Activated T-cell treated with anti-CD3 and anti-CD28 coated beads, Interleukin-2, amount 50 U/mL, for 24 hours (primary cell): ENCODE data around the gene TRDMT1.

ENCODE experiments used
- DNase-seq: peaks from one replicate; pipeline ENCODE4 v3.0.0-alpha.2; 2020
- H3K27ac Mint-ChIP-seq: 2 replicates; pipeline ENCODE4 v1.8.0; 2020; ENCODE audit warnings: mild to moderate bottlenecking, mixed read lengths
- H3K27me3 Mint-ChIP-seq: 2 replicates; pipeline ENCODE4 v1.8.0; 2020; ENCODE audit warnings: mixed read lengths
- H3K36me3 Mint-ChIP-seq: 2 replicates; pipeline ENCODE4 v1.8.0; 2020; ENCODE audit warnings: low read depth, mixed read lengths
- H3K4me1 Mint-ChIP-seq: 2 replicates; pipeline ENCODE4 v1.8.0; 2020; ENCODE audit warnings: low read depth, mixed read lengths
- H3K4me3 Mint-ChIP-seq: 2 replicates; pipeline ENCODE4 v1.8.0; 2020; ENCODE audit warnings: mild to moderate bottlenecking, moderate library complexity, mixed read lengths
- H3K9me3 Mint-ChIP-seq: 2 replicates; pipeline ENCODE4 v1.8.0; 2020; ENCODE audit warnings: mixed read lengths

Gene TRDMT1

GRCh38 chr10:17200912-17201793, at the start of gene TRDMT1:
TRDMT1 (minus strand) TSS chr10:17201672; CDS start chr10:17201634, 38 bp downstream.
- Mint-ChIP-seq H3K9me3 (no peaks in the 10 kb centered on the region), H3K36me3 (peaks cover 7% of the 10 kb centered on the region), H3K4me3 (peak within 1 kb of the TSS; percentile 89), H3K4me1 (peaks cover 54% of the 10 kb centered on the region), H3K27me3 (no peaks in the 10 kb centered on the region), H3K27ac (peak within 1 kb of the TSS; percentile 95)
- peak; percentile 89 for DNase-seq

DNA sequence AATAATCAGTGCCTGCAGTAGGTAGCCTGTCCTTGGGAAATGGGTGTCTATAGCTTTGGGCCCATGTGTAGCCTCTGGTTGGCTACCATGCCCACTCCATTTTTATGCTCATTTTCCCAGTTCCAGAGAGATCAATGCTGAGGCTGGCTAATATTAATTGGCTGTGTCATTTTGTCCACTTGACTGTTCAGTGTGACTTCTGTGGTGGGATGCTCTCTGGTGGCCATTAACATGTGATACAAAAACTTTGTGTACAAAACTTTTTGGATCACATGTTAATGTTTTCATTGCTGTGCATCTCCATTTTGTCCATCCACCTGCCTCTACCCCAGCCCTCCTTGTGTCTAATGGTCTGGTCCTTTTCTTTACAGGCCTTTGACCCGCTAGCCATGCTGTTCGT, 49.3 kb upstream of the TRDMT1 start:
- Mint-ChIP-seq H3K27me3 (no peaks in the 10 kb centered on the region), H3K27ac (no peak overlapping the region), H3K4me3 (no peak overlapping the region), H3K4me1 (peaks cover 3% of the 10 kb centered on the region), H3K36me3 (no peaks in the 10 kb centered on the region), H3K9me3 (no peaks in the 10 kb centered on the region)
- no peak for DNase-seq

- DNase-seq: no peak
- Mint-ChIP-seq H3K27ac (no peak overlapping the region), H3K4me1 (no peaks in the 10 kb centered on the region), H3K27me3 (no peaks in the 10 kb centered on the region), H3K9me3 (no peaks in the 10 kb centered on the region), H3K4me3 (no peak overlapping the region), H3K36me3 (no peaks in the 10 kb centered on the region)
These were observed 48.3 kb upstream of the TRDMT1 start for GRCh38 chr10:17249820-17250219.

DNA sequence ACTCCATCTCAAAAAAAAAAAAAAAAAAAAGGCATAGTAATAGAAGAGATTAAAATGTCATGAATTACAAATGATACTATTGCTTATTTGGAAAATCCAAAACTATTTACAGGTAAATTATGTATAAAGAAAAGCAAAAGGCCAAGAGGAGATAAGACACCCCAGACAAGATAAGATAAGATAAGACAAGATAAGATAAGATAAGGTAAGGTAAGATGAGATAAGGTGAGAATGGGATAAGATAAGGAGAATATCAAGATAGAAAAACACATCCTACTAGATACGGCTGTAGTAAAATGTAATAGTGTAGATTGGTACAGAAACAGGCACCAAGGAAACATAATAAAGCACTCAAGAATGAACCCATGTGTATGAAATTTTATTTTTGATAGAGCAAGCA, 47.5 kb upstream of the TRDMT1 start:
- no peak for DNase-seq
- Mint-ChIP-seq H3K4me1 (no peaks in the 10 kb centered on the region), H3K9me3 (no peaks in the 10 kb centered on the region), H3K27ac (no peak overlapping the region), H3K36me3 (no peaks in the 10 kb centered on the region), H3K27me3 (no peaks in the 10 kb centered on the region), H3K4me3 (no peak overlapping the region)

DNA sequence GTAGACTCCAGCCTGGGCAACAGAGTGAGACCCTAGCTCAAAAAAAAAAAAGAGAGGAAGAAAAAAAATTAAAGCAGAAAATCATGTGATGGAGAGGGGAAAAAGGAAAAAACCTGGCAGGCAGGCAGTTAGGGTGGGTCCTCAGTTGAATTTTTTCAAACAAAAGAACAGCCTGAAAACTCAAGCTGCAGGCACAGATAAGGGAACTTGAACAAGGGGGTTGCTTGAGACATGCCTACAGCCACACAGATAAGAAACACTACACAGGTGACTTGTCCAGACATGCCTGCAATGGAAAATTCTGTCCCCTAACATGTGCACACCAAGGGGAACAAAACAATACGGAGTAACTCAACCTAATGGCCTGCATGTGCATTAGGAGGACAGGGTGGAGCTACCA, 45.7 kb upstream of the TRDMT1 start:
- Mint-ChIP-seq H3K27me3 (no peaks in the 10 kb centered on the region), H3K9me3 (no peaks in the 10 kb centered on the region), H3K36me3 (no peaks in the 10 kb centered on the region), H3K4me1 (no peaks in the 10 kb centered on the region), H3K27ac (no peak overlapping the region), H3K4me3 (no peak overlapping the region)
- no peak for DNase-seq

DNA sequence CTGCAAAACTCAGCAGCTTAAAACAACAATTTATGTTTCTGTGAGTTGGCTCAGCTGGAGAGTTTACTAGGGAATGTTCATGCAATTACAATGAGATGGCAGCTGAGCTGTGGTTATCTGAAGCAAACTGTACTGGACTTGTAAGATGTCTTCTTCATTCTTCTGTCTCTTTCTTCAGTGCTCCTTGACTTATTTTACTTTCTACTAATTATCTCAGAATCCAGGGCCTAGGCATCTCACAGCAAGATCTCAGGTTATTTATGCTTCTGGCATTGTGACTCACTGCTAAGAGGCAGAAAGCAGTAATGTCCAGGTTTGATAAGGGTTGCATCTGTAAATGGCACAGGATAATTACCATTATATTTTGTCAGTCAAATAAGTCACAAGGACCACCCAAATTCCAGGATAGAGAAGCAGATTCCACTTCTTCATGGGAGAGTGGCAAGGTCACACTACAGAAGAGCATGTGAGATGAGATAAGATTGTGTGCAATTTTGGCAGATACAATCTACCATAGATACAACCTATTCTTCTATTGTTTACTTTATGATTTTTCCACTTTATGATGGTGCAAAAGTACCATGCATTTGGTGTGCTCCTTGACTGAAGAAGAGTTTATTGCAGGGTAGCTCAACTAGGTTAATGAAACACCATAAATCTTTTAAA, 43.4 kb upstream of the TRDMT1 start:
- no peak overlapping the region for H3K4me3 Mint-ChIP-seq

GRCh38 chr10:17241611-17242333, 40.3 kb upstream of the TRDMT1 start:
- Mint-ChIP-seq H3K4me1 (peaks cover 8% of the 10 kb centered on the region), H3K27ac (no peak overlapping the region)

More for the DNA sequence above, 43.4 kb upstream of the TRDMT1 start:
- no peaks in the 10 kb centered on the region for H3K9me3 Mint-ChIP-seq
- H3K36me3 Mint-ChIP-seq: no peaks in the 10 kb centered on the region
- H3K4me1 Mint-ChIP-seq: peaks cover 8% of the 10 kb centered on the region
- no peak overlapping the region for H3K27ac Mint-ChIP-seq
- DNase-seq: no peak
- no peaks in the 10 kb centered on the region for H3K27me3 Mint-ChIP-seq

DNA sequence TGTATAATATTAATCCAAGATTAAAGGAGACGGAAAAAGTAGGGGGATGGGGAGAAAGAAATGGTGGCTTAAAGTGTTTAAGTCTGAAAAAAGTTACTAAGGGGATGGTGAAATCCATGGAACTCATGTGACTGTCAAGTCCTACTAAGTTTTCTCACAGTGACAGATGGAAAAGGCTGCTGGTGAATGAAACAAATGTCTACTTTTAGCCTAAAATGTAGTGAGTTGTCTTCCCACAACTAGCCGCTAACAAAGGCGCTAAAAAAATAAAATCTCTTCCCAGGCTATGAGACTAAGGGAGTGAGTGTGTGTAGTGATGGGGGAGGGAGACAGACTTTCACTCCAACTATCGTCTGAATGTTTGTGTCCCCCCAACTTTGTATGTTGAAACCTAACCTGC, 39.1 kb upstream of the TRDMT1 start:
- H3K4me1 Mint-ChIP-seq: peaks cover 15% of the 10 kb centered on the region
- no peak overlapping the region for H3K27ac Mint-ChIP-seq

More at GRCh38 chr10:17241611-17242333, 40.3 kb upstream of the TRDMT1 start:
- no peak overlapping the region for H3K4me3 Mint-ChIP-seq
- no peaks in the 10 kb centered on the region for H3K27me3 Mint-ChIP-seq
- peaks cover 17% of the 10 kb centered on the region for H3K36me3 Mint-ChIP-seq
- no peak for DNase-seq
- no peaks in the 10 kb centered on the region for H3K9me3 Mint-ChIP-seq

GRCh38 chr10:17240096-17240495, 38.6 kb upstream of the TRDMT1 start:
- no peak for DNase-seq
- Mint-ChIP-seq H3K9me3 (no peaks in the 10 kb centered on the region), H3K27me3 (no peaks in the 10 kb centered on the region), H3K36me3 (peaks cover 34% of the 10 kb centered on the region), H3K4me3 (no peak overlapping the region), H3K4me1 (peaks cover 20% of the 10 kb centered on the region), H3K27ac (no peak overlapping the region)

More for the DNA sequence above, 39.1 kb upstream of the TRDMT1 start:
- no peaks in the 10 kb centered on the region for H3K27me3 Mint-ChIP-seq
- no peaks in the 10 kb centered on the region for H3K9me3 Mint-ChIP-seq
- H3K4me3 Mint-ChIP-seq: no peak overlapping the region
- DNase-seq: no peak
- H3K36me3 Mint-ChIP-seq: peaks cover 29% of the 10 kb centered on the region

GRCh38 chr10:17239345-17240085, 38.0 kb upstream of the TRDMT1 start:
- Mint-ChIP-seq H3K27me3 (no peaks in the 10 kb centered on the region), H3K4me3 (no peak overlapping the region), H3K9me3 (no peaks in the 10 kb centered on the region), H3K4me1 (peaks cover 26% of the 10 kb centered on the region), H3K27ac (no peak overlapping the region), H3K36me3 (peaks cover 40% of the 10 kb centered on the region)
- DNase-seq: no peak

DNA sequence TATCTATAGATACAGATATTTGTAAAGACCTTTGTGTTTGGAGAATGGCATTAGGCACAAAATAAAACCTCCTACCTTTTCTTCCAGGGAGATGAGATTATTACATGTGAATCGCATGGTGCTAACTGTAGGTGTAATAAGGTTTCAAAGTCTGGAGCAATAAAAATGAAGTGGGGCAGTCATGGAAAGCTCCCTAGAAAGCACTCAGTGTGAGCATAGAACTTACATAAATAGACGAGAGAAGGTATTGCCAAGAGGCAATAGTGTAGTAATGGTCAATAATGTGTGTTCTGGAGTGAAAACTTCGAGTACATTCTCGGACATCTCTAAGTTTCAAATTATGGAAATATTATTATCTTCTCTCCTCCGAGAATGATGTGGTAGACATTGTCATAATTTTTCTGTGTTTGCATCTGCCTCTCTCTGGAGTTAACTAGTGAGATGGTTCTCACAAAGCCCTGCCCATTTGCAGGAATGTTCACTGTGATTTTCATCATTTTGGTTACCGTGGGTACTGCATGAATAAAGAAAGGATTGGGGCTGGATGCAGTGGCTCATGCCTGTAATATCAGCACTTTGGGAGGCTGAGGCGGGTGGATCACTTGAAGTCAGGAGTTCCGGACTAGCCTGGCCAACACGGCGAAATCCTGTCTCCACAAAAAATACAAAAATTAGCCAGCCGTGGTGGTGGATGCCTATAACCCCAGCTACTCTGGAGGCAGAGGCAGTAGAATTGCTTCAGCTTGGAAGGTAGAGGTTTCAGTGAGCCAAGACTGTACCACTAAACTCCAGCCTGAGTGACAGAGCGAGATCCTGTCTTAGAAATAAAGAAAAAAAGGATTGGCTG, 37.2 kb upstream of the TRDMT1 start:
- H3K36me3 Mint-ChIP-seq: peaks cover 48% of the 10 kb centered on the region
- no peak overlapping the region for H3K4me3 Mint-ChIP-seq
- DNase-seq: no peak
- peaks cover 32% of the 10 kb centered on the region for H3K4me1 Mint-ChIP-seq
- H3K9me3 Mint-ChIP-seq: no peaks in the 10 kb centered on the region
- H3K27ac Mint-ChIP-seq: no peak overlapping the region
- H3K27me3 Mint-ChIP-seq: no peaks in the 10 kb centered on the region

DNA sequence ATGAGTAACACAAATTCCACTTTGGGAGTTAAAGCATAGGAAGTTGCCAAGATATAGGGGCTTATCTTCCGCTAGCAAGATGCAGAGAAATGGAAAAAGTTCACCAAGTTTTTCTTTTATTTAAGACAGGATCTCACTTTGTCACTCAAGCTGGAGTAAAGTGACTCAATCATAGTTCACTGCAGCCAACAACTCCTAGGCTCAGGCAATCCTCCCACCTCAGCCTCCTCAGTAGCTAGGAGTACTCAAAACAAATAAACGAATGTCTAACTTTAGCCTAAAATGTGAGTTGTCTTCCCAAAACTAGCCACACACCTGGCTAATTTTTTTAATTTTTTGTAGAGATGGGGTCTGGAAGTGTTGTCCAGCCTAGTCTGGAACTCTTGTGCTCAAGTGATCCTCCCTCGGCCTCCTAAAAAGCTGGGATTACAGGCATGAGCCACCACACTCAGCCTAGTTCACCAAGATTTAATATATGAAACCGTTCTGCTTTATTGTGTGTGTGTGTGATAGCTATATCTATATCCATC, 36.5 kb upstream of the TRDMT1 start:
- H3K4me3 Mint-ChIP-seq: no peak overlapping the region
- no peaks in the 10 kb centered on the region for H3K9me3 Mint-ChIP-seq
- H3K4me1 Mint-ChIP-seq: peaks cover 37% of the 10 kb centered on the region
- H3K27me3 Mint-ChIP-seq: no peaks in the 10 kb centered on the region
- peaks cover 55% of the 10 kb centered on the region for H3K36me3 Mint-ChIP-seq
- H3K27ac Mint-ChIP-seq: no peak overlapping the region
- DNase-seq: no peak

DNA sequence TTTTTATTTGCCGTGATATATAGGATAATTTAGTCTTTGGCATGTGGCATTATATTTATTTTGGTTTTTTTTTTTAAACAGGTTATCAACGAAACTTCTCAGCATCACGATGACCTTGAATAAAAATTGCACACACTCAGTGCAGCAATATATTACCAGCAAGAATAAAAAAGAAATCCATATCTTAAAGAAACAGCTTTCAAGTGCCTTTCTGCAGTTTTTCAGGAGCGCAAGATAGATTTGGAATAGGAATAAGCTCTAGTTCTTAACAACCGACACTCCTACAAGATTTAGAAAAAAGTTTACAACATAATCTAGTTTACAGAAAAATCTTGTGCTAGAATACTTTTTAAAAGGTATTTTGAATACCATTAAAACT, 35.7 kb upstream of the TRDMT1 start:
- Mint-ChIP-seq H3K4me3 (no peak overlapping the region), H3K27ac (no peak overlapping the region), H3K4me1 (peaks cover 43% of the 10 kb centered on the region), H3K36me3 (peaks cover 62% of the 10 kb centered on the region), H3K9me3 (no peaks in the 10 kb centered on the region), H3K27me3 (no peaks in the 10 kb centered on the region)
- no peak for DNase-seq
